OCI-LY1 (cell line): Measurements from ENCODE around the gene NPAS1.

Experiments used
- H2AFZ ChIP-seq: fragments of 200-600 bp; sonication (generic), shearing (Covaris generic); 2 replicates; pipeline ENCODE4 v1.6.0; 2014; ENCODE audit warnings: antibody characterized with exemption, mild to moderate bottlenecking, low read length
- H3F3A ChIP-seq: fragments of 200-600 bp; sonication (generic), shearing (Covaris generic); 2 replicates; pipeline ENCODE4 v1.6.0; 2014; ENCODE audit warnings: mild to moderate bottlenecking, antibody characterized with exemption, low read length, moderate library complexity; ENCODE audit not compliant: insufficient read depth
- H3K27ac ChIP-seq: fragments of 200-600 bp; sonication (generic); 2 replicates; pipeline ENCODE4 v1.5.1; 2014; ENCODE audit warnings: low read length, mixed run types, mild to moderate bottlenecking, low read depth; ENCODE audit not compliant: poor library complexity, severe bottlenecking
- H3K27me3 ChIP-seq: fragments of 200-600 bp; sonication (generic); 2 replicates; pipeline ENCODE4 v1.6.0; 2014; ENCODE audit warnings: antibody characterized with exemption, mild to moderate bottlenecking, low read length, moderate library complexity; ENCODE audit not compliant: insufficient read depth
- H3K36me3 ChIP-seq: fragments of 200-600 bp; sonication (generic); 2 replicates; pipeline ENCODE4 v1.6.1; 2014; ENCODE audit warnings: mild to moderate bottlenecking, antibody characterized with exemption, low read length, moderate library complexity, mixed read lengths; ENCODE audit not compliant: insufficient read depth
- H3K4me1 ChIP-seq: fragments of 200-600 bp; sonication (generic); 2 replicates; pipeline ENCODE4 v1.5.1; 2014; ENCODE audit warnings: mild to moderate bottlenecking, low read length, moderate library complexity; ENCODE audit not compliant: insufficient read depth, severe bottlenecking
- H3K4me2 ChIP-seq: fragments of 200-600 bp; sonication (generic), shearing (Covaris generic); 2 replicates; pipeline ENCODE4 v1.6.1; 2014; ENCODE audit warnings: low read length
- H3K4me3 ChIP-seq: fragments of 200-600 bp; sonication (generic); 2 replicates; pipeline ENCODE4 v1.5.1; 2014; ENCODE audit warnings: low read length, low read depth, mild to moderate bottlenecking, mixed read lengths; ENCODE audit not compliant: poor library complexity, severe bottlenecking
- H3K79me2 ChIP-seq: fragments of 200-600 bp; shearing (Covaris generic); 2 replicates; pipeline ENCODE4 v1.6.1; 2016; ENCODE audit warnings: mixed run types, low read length, mixed read lengths; ENCODE audit not compliant: insufficient read depth
- H3K9ac ChIP-seq: fragments of 200-600 bp; sonication (generic), shearing (Covaris generic); 2 replicates; pipeline ENCODE4 v1.6.1; 2014; ENCODE audit warnings: mild to moderate bottlenecking, low read length, mixed read lengths
- H3K9me2 ChIP-seq: fragments of 200-600 bp; sonication (generic), shearing (Covaris generic); 2 replicates; pipeline ENCODE4 v1.6.1; 2014; ENCODE audit warnings: low read depth, mild to moderate bottlenecking, low read length, mixed read lengths
- H3K9me3 ChIP-seq: fragments of 200-600 bp; shearing (Covaris generic); 2 replicates; pipeline ENCODE4 v1.6.1; 2014; ENCODE audit warnings: low read length, mixed read lengths
- H4K20me1 ChIP-seq: fragments of 200-600 bp; sonication (generic), shearing (Covaris generic); 2 replicates; pipeline ENCODE4 v1.6.0; 2016; ENCODE audit warnings: mild to moderate bottlenecking, low read length; ENCODE audit not compliant: insufficient read depth
- EZH2 ChIP-seq: fragments of 200-600 bp; sonication (generic), shearing (Covaris generic); IDR thresholded peaks from 2 replicates; pipeline ENCODE4 v1.8.0; 2017; ENCODE audit warnings: borderline replicate concordance, mixed run types, mild to moderate bottlenecking, antibody characterized with exemption, low read length, moderate library complexity, mixed read lengths
- TF ChIP-seq, protein P1 (sequence below): fragments of 200-600 bp; sonication (generic), shearing (Covaris generic); IDR thresholded peaks from 2 replicates; pipeline ENCODE4 v1.5.1; 2017; ENCODE audit warnings: mild to moderate bottlenecking, antibody characterized with exemption, low read length, moderate library complexity, mixed read lengths

NPAS1 gene

DNA sequence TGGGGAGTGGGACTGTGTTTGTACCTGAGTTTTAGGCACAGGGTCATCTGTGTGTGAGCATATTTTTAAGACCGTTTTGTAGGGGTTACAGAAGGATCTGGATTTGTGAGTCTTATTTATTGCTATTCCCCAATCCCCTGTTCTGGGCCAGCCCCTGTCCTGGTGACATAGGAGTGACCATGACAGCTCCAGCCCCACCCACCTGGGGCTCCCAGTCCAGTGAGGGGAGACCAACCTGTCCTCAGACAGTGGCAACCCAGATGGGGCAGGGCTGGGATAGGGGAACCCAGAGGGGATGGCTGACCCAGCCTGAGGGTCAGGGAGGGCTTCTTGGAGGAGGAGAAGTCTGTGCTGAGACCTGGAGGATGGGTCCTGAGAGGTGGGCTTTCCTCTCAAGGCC lies 18.1 kb downstream of the NPAS1 start:
- no peak overlapping the region for H3K9ac ChIP-seq
- no peaks in the 10 kb centered on the region for H3K9me3 ChIP-seq
- TF ChIP-seq EZH2, result no peak
- TF ChIP-seq, protein P1, sequence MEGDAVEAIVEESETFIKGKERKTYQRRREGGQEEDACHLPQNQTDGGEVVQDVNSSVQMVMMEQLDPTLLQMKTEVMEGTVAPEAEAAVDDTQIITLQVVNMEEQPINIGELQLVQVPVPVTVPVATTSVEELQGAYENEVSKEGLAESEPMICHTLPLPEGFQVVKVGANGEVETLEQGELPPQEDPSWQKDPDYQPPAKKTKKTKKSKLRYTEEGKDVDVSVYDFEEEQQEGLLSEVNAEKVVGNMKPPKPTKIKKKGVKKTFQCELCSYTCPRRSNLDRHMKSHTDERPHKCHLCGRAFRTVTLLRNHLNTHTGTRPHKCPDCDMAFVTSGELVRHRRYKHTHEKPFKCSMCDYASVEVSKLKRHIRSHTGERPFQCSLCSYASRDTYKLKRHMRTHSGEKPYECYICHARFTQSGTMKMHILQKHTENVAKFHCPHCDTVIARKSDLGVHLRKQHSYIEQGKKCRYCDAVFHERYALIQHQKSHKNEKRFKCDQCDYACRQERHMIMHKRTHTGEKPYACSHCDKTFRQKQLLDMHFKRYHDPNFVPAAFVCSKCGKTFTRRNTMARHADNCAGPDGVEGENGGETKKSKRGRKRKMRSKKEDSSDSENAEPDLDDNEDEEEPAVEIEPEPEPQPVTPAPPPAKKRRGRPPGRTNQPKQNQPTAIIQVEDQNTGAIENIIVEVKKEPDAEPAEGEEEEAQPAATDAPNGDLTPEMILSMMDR, result no peak
- no peak overlapping the region for H3K27ac ChIP-seq
- no peaks in the 10 kb centered on the region for H3K27me3 ChIP-seq
- H3K4me2 ChIP-seq, result no peak overlapping the region
- H3K36me3 ChIP-seq, result peaks cover 5% of the 10 kb centered on the region; the same call in 1 of the 2 replicates
- peaks cover 19% of the 10 kb centered on the region for H3K4me1 ChIP-seq
- no peaks in the 10 kb centered on the region for H3K9me2 ChIP-seq
- H2AFZ ChIP-seq, result no peak overlapping the region
- no peaks in the 10 kb centered on the region for H3K79me2 ChIP-seq
- H4K20me1 ChIP-seq, result no peaks in the 10 kb centered on the region
- H3F3A ChIP-seq, result no peaks in the 10 kb centered on the region
- no peak overlapping the region for H3K4me3 ChIP-seq

DNA sequence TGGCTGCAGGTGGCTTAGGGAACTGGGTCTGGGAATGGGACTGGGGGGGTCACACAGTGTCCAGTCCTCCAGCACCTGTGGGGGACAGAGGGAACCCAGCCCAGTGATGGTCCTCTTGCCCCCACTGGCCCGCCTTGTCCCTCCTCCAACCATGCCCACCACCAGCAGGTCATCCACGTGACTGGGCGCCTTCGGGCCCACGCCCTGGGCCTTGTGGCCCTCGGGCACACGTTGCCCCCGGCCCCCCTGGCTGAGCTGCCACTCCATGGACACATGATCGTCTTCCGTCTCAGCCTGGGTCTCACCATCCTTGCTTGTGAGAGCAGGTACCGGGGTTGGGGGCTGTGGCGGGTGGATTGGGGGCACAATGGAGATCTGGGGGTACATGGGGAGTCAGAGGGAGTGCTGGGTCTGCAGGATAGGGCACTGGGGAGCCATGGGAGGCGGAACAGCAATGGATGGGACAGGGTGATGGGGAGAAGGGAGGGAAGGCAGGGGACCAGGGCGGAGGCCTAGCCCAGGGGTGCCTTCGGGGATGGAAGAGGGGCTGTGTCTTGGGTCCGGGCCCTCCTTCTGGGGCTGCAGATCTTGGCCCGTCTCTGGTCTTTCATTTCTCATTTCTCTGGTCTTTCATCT lies 19.7 kb downstream of the NPAS1 start:
- Histone ChIP-seq H3K27ac (no peak overlapping the region), H3K4me3 (no peak overlapping the region), H3F3A (no peaks in the 10 kb centered on the region), H3K9ac (no peak overlapping the region), H2AFZ (no peak overlapping the region), H3K4me1 (peaks cover 19% of the 10 kb centered on the region), H3K79me2 (no peaks in the 10 kb centered on the region), H3K27me3 (no peaks in the 10 kb centered on the region), H3K4me2 (no peak overlapping the region), H3K36me3 (peaks cover 5% of the 10 kb centered on the region; the same call in 1 of the 2 replicates), H3K9me3 (no peaks in the 10 kb centered on the region), H3K9me2 (no peaks in the 10 kb centered on the region), H4K20me1 (no peaks in the 10 kb centered on the region)
- no peak for TF ChIP-seq EZH2
- TF ChIP-seq, protein P1, result no peak

DNA sequence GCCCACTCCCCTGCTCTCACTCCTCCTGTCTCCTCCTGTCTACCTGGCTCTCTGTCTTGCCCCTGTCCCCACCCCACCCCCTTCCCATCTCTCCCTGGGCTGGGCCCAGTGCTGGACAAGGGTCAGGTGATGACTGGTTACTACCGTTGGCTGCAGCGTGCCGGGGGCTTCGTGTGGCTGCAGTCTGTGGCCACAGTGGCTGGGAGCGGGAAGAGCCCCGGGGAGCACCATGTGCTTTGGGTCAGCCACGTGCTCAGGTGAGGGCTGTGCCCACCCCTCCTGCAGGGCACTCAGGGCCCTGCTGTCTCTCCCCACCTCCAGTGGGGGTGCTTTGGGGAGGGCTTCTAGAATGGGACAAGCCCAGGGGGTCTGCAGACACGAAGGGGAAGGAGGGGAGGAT lies 21.2 kb downstream of the NPAS1 start:
- Histone ChIP-seq H3K27ac (no peak overlapping the region), H3K4me3 (no peak overlapping the region), H3K9me2 (no peaks in the 10 kb centered on the region), H4K20me1 (no peaks in the 10 kb centered on the region), H3K9me3 (no peaks in the 10 kb centered on the region), H3K79me2 (no peaks in the 10 kb centered on the region), H3K36me3 (peaks cover 5% of the 10 kb centered on the region; the same call in 1 of the 2 replicates), H3K27me3 (no peaks in the 10 kb centered on the region), H3K9ac (no peak overlapping the region), H3K4me2 (no peak overlapping the region), H2AFZ (no peak overlapping the region), H3K4me1 (peaks cover 10% of the 10 kb centered on the region), H3F3A (no peaks in the 10 kb centered on the region)
- no peak for TF ChIP-seq EZH2
- TF ChIP-seq, protein P1, result no peak
